Heart left ventricle (tissue), 13 donors: ENCODE results near the gene NLRX1.

ENCODE experiments used
- POLR2A ChIP-seq, 2 donors: fragments of 450-650 bp; IDR thresholded peaks; one replicate each; pipeline ENCODE4 v1.6.1; 2017; ENCODE audit warnings: antibody characterized with exemption in 2 of 2, mild to moderate bottlenecking in 2 of 2, moderate library complexity in 2 of 2
- TF ChIP-seq, protein P1 (sequence below), 12 donors: fragments of 200-600 bp; sonication (generic) in 4 of 12; IDR thresholded peaks; one replicate each; pipeline versions ENCODE4 v1.5.0 to v1.8.0; 2018 to 2022; ENCODE audit warnings: antibody characterized with exemption in 12 of 12, mild to moderate bottlenecking in 5 of 12
- donor health status: ischemic (EF 13 %, LVEDD 7.1; RV severe dilation, severe dysfunction).
- donor health status: DM: no; HTN: yes; CAD: no.
- donor health status: DM: no; HTN: no; CAD: no.
- donor health status: ischemic (EF 25% LVEDD 6.9; RV normal size, moderate dysfunction).
- donor health status: ischemic (EF 25% LVEDD 5.7; RV mildly dilated, moderate dysfunction).
- donor health status: ischemic (EF 35%, LVEDD 5.7; RV mildly dilated, moderate dysfunction).
- donor health status: nonischemic (EF 11% LVEDD 7.7; RV severe dilation, severe dysfunction).
- donor health status: DM: yes; HTN: yes; CAD: no.
- donor health status: PGD.
- donor health status: ischemic (EF 29% LVEDD 5.4; RV normal size, mild dysfunction).
- donor health status: nonischemic (EF 23%, LVEDD 6.1; RV moderate dilation, normal function).

DNA sequence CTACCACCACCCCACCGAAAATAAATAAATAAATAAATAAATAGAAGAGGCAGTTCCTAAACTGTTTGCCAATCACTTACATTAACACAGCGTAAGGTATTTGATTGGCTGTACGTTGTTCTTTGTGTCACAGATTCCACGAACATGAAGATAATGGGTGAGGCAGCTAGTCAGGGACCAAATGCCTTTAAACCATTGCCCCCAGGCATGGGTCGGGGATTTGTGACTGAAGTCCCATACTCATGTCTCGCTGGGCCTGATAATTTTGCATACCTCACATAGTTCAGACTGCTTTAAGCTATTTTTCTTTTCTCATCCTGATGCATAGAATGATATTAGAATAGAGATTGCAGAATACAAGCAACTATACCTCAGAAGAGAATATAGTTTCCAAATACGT, 34.0 kb downstream of the NLRX1 start:
- TF ChIP-seq POLR2A (IDR thresholded peaks at IDR 0.05) = no peak
- TF ChIP-seq, protein P1, sequence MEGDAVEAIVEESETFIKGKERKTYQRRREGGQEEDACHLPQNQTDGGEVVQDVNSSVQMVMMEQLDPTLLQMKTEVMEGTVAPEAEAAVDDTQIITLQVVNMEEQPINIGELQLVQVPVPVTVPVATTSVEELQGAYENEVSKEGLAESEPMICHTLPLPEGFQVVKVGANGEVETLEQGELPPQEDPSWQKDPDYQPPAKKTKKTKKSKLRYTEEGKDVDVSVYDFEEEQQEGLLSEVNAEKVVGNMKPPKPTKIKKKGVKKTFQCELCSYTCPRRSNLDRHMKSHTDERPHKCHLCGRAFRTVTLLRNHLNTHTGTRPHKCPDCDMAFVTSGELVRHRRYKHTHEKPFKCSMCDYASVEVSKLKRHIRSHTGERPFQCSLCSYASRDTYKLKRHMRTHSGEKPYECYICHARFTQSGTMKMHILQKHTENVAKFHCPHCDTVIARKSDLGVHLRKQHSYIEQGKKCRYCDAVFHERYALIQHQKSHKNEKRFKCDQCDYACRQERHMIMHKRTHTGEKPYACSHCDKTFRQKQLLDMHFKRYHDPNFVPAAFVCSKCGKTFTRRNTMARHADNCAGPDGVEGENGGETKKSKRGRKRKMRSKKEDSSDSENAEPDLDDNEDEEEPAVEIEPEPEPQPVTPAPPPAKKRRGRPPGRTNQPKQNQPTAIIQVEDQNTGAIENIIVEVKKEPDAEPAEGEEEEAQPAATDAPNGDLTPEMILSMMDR (IDR thresholded peaks at IDR 0.05) = no peak
